Adipose tissue (tissue), 3 donors: Measurements from ENCODE around the gene IFITM2. TPM values are rescaled to one million over a fixed set of nuclear protein-coding genes. Genes with fewer than 3 reads are reported as not detected.
"Not testable (repeated sequence)": the region's sequence is repeated elsewhere in the genome, so short reads cannot be mapped to it uniquely, and the experiment has no call there.

Experiments used
- H3K27ac ChIP-seq: one replicate; pipeline ENCODE4 v1.5.1; 2013; ENCODE audit warnings: low read depth, low read length
- WGBS, 3 donors: extraction: QIAGEN DNeasy Blood & Tissue Kit; methylation state at CpG; one replicate each; pipeline ENCODE4 v1.1.7; 2013; 5-methylcytosine and 5-hydroxymethylcytosine counted together
- polyA plus RNA-seq, 3 donors: library from polyadenylated mRNA; stranded (reverse); fragments of 200-250 nt; gene quantifications; one replicate each; pipeline ENCODE4 v1.2.3, GENCODE V29; 2013
- donor health status: healthy with polysubstance abuse.
- donor health status: Bipolar disorder and iron deficiency.
- donor health status: healthy.

Gene IFITM2
- polyA plus RNA-seq, 3 donors = 208 to 1,862 (median 1,191) TPM

- no peak overlapping the region for H3K27ac ChIP-seq
Measured at GRCh38 chr11:316031-316701, 8.6 kb downstream of the IFITM2 start.

GRCh38 chr11:316891-317301 lies 9.3 kb downstream of the IFITM2 start:
- no peak overlapping the region for H3K27ac ChIP-seq
- WGBS, 3 donors = 59 to 83% (median 70%) methylated on average over 7 of the region's 7 CpGs

More at GRCh38 chr11:316031-316701, 8.6 kb downstream of the IFITM2 start:
- WGBS, 3 donors = 15 to 51% (median 34%) methylated on average over 60 to 64 of the region's 64 CpGs

DNA sequence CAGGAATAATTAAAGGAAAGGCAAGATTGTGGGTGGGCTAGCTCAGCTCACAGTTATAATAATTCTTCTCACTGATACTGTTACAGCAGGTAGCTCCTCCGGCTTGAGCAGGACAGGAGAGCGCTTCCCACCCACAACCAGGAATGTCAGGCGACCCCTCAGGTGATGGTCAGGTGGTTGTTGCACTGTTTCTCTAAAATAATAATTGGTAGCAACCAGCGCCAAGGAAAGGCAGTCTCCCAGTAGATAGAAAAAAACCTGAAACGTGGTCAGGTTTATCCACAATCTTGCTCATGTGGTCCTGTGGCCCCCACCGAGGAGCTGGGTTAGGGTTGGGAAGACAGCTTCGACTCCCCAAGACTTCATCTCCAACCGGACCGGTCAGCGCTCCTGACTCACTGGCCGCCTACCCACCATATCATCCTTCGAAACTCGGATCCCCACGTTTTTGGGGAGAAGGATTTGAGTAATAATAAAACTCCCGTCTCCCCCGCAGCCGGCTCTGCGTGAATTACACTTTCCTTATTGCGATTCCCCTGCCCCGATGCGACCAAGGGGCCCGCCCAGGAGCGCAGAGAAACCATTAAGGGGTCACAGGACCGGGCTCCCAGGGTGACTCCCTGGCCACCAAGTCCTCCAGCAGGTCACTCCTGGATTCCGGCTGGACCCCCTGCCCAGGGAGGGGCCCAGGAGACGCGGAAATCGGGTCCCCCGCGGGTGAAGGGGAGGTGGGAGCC lies 10.2 kb downstream of the IFITM2 start:
- 22 to 36% (median 30%) methylated on average over 12 to 16 of the region's 30 CpGs for whole genome bisulfite sequencing, 3 donors
- not testable (repeated sequence) for H3K27ac ChIP-seq

- not testable (repeated sequence) for H3K27ac ChIP-seq
- 0 to 2% (median 1%) methylated on average over 8 to 15 of the region's 79 CpGs for whole genome bisulfite sequencing, 3 donors
Measured at GRCh38 chr11:318405-319120, 10.9 kb downstream of the IFITM2 start.

- 7 to 13% (median 11%) methylated on average over 19 to 20 of the region's 29 CpGs for WGBS, 3 donors
- not testable (repeated sequence) for H3K27ac ChIP-seq
Measured at GRCh38 chr11:319121-319887, 11.7 kb downstream of the IFITM2 start.

GRCh38 chr11:319888-320273 lies 12.3 kb downstream of the IFITM2 start:
- 0 to 3% (median 2%) methylated on average over 2 to 7 of the region's 10 CpGs for WGBS, 3 donors
- not testable (repeated sequence) for H3K27ac ChIP-seq

- no peak overlapping the region for H3K27ac ChIP-seq
- 62 to 67% (median 65%) methylated on average over 11 of the region's 11 CpGs for WGBS, 3 donors
Measured at GRCh38 chr11:324156-324555, 16.5 kb downstream of the IFITM2 start.

- WGBS, 3 donors = 48 to 56% (median 49%) methylated on average over 26 to 28 of the region's 34 CpGs
- not testable (repeated sequence) for H3K27ac ChIP-seq
Measured at GRCh38 chr11:324593-325517, 17.2 kb downstream of the IFITM2 start.

DNA sequence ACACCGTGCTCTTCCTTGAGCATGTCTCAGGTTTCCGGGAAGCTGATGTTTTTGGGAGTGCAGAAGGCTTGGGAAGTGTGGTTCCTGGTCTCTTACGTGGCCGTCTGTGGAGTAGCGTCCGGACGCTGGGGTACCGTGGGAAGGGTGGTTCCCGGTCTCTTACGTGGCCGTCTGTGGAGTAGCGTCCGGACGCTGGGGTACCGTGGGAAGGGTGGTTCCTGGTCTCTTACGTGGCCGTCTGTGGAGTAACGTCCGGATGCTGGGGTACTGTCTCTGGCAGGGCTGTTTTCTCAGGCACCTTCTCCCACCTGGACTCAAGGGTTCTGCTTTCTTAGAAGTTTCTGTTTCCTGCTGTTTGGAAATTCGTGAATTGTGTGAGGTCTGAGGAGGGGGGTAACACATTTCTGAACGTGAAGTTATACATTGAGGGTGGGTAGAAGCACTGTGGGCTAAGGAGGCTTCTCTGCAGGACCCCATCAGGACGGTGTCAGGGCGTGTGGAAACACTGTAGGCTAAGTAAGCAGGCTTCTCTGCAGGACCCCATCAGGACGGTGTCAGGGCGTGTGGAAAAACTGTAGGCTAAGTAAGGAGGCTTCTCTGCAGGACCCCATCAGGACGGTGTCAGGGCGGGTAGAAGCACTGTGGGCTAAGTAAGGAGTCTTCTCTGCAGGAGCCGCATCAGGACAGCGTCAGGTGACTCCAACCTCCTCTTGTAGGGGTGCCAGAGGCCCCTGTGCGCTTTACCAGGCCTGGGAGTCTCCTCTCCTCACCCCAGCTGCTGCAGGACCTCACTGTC lies 18.4 kb downstream of the IFITM2 start:
- 72 to 83% (median 81%) methylated on average over 30 of the region's 30 CpGs for WGBS, 3 donors
- peak overlapping the region; percentile 98 for H3K27ac ChIP-seq

DNA sequence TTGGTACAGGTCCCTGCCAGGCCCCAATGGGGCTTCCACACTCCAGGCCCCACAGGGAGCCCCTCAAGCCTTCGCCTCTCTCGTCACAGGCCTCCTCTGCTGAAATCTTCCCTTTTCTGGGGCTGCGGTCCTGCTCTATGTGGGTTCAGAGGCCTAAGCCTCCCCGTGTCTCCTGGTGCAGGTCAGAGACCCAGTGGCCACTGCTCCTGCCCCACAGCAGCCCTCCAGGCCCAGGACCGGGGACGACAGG lies 18.9 kb downstream of the IFITM2 start:
- peak overlapping the region; percentile 98 for H3K27ac ChIP-seq
- 38 to 71% (median 40%) methylated on average over 6 of the region's 6 CpGs for WGBS, 3 donors

DNA sequence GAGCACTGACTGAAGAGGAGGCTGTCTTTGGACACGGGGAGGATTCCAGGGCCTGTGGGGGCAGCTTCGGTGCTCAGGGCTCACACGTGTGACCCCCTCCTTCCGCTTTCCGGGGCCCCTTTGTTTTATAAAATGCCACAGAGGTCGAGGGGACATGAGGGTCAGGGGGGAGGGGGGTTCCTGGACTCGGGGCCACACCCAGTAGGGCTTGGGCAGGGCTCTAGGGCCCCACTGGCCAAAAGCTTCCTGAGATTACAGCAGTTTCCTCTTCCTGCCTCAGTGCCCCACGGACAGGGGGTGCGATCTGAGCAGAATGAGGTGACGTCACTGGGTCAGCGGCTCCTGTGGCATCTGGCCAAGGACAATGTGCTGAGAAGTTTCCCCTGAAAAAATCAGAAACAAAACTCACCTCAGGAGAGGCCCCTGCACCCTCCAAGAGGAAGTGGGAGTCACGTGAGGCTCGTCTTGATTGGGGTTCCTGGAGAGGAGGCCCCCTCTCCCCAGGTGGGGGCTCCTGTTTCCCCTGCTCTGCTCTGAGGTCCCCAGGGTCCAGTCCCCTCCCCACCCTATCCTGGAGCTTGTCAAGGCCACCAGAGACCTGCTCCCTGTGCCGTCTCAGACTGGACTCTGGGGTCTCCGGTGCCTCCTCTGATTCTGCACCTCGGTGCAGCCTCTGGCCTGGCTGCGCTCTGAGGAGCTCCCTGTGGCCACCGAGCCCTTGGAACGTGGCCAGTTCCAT lies 19.4 kb downstream of the IFITM2 start:
- peak overlapping the region; percentile 98 for H3K27ac ChIP-seq
- WGBS, 3 donors = 5 to 22% (median 14%) methylated on average over 19 of the region's 19 CpGs

GRCh38 chr11:327581-327923 lies 19.9 kb downstream of the IFITM2 start:
- H3K27ac ChIP-seq = peak overlapping the region; percentile 98
- WGBS, 3 donors = 94 to 100% (median 98%) methylated on average over 3 of the region's 3 CpGs

GRCh38 chr11:328012-328411 lies 20.4 kb downstream of the IFITM2 start:
- no peak overlapping the region for H3K27ac ChIP-seq
- WGBS, 3 donors = 94 to 97% (median 96%) methylated on average over 13 of the region's 13 CpGs

- H3K27ac ChIP-seq = not testable (repeated sequence)
- WGBS, 3 donors = 88 to 90% (median 89%) methylated on average over 14 to 15 of the region's 15 CpGs
Measured at GRCh38 chr11:328516-329100, 21.0 kb downstream of the IFITM2 start.

- no peak overlapping the region for H3K27ac ChIP-seq
- WGBS, 3 donors = 94 to 98% (median 96%) methylated on average over 2 of the region's 2 CpGs
Measured at GRCh38 chr11:329886-330253, 22.3 kb downstream of the IFITM2 start.

DNA sequence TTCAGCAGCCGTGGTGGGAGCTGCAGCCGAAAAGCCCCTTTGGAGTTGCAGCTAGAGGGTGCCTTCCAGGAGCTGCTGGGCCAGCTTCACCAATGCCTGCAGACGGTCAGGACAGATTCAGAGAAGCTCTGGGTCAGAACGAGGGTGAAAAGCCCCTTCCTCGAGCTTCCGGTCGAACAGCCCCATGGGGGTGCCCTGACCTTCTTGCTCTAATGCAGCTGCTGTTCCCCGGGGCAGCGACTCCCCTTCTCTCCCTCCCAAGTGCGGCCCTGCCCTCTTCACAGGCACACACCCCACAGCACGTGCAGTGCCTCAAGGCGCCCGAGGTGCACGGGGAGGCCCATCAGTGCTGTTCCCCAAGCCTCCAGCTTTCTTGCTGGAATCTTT lies 22.7 kb downstream of the IFITM2 start:
- 80 to 84% (median 81%) methylated on average over 12 to 14 of the region's 14 CpGs for WGBS, 3 donors

More for the DNA sequence above, 22.7 kb downstream of the IFITM2 start:
- H3K27ac ChIP-seq = no peak overlapping the region
